Stimulated activated CD4-positive, alpha-beta T cell treated with anti-CD3 and anti-CD28 coated beads, Interleukin-1b, Interleukin-23, amount 100 ng/mL, for 24 hours (primary cell): ENCODE measurements around the gene BARX1.
"Not testable (repeated sequence)": the region's sequence is repeated elsewhere in the genome, so short reads cannot be mapped to it uniquely, and the experiment has no call there.

Source experiments
- DNase-seq, 4 experiments: peaks; one replicate each; pipeline ENCODE4 v3.0.0-alpha.2; 2020; ENCODE audit warnings: low read depth in 4 of 4, low spot score in 1 of 4

The BARX1 gene

DNA sequence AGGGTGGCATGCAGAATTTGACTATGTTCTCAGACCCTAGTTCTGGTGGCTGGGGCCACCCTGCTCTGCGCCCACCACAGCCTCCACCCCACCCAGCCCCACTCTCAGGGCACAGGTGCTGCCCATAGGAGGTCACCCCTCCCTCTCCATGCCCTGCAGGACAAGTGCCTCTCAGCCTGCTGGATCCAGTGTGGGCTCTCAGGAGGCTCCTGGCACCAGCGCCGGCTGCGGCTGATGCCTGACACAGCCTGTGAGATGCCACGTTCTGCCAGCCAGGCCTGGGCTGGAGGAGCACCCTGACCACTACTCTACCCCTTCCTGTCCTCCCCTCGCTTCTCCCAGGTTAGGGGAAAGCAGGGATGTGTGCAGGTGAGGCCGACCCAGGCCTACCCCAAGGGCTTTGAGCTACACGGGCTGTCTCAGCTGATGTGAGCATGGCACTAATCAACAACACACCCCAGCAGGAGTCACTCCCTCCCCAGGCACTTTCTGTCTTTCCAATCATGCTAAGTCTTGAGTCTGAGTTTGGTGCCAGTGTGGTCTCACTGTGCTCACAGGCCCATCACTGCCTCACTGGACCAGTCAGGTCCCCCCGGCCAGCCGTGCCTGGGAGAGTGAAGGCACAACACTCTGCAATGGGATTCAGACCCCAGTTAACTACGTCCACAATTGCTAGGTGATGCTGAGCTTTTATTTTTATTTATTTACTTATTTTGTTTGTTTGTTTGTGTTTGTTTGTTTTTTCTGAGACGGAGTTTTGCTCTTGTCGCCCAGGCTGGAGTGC is 12.1 kb upstream of the BARX1 start:
- no peak for DNase-seq

DNA sequence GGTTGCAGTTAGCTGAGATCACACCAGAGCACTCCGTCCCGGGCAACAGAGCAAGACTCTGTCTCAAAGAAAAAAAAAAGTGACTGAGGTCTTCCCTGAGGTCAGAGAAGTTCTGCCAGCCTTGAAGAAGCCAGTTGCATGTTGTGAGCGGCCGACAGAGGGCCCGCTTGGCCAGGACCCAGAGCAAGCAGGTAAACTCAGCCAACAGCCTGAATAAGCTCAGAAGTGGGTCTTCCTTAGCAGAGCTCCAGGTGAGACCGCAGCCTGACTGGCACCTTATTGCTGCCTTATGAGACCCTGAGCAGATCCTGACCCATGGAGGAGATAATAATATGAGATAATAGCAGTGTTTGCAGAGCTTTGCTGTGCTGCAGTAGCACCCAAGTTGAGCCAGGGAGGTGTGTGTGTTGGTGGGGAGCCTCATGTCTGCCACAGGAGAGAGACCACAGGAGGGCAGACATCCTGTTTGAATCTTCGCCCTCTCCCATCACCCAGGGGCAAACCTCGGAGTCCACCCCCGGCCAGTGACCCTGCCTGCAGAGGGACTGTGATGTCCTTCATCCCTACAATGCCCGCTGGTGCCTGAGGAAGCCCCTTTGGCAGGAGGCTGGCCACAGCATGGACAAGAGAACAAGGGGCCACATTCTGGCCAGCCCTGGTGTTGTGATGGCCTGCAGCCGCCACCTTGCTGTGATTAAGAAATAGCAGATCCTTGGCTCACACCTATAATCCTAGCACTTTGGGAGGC is 10.8 kb upstream of the BARX1 start:
- DNase-seq: no peak

- DNase-seq: no peak
These were observed 9.5 kb upstream of the BARX1 start for GRCh38 chr9:93964685-93965084.

DNA sequence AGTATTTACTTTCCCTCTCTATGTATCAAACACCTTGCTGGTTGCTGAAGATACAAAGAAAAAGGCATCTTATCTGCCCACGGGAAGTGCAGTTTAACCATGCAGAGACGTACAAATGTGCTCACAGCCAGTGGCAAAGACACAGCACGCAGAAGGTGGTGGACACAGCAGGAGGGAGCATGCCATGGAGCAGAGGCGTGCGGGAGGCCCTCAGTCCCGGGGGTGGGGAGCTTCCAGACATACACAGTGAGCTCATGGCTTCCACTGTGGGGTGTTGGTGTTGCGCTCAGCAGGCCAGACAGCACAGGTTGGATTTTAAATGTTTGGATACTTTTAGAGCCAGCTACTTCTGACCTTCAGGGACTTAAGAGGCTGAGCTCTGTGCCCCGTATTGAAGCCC is 8.8 kb upstream of the BARX1 start:
- DNase-seq: no peak

GRCh38 chr9:93963489-93963888 is 8.3 kb upstream of the BARX1 start:
- DNase-seq: not testable (repeated sequence)

- peak; percentile 66 to 77 (median 70) for DNase-seq
These were observed 7.6 kb upstream of the BARX1 start for GRCh38 chr9:93962561-93963440.

- no peak for DNase-seq
These were observed 6.9 kb upstream of the BARX1 start for GRCh38 chr9:93962017-93962416.

- DNase-seq: no peak
These were observed 6.1 kb upstream of the BARX1 start for GRCh38 chr9:93960971-93961841.

DNA sequence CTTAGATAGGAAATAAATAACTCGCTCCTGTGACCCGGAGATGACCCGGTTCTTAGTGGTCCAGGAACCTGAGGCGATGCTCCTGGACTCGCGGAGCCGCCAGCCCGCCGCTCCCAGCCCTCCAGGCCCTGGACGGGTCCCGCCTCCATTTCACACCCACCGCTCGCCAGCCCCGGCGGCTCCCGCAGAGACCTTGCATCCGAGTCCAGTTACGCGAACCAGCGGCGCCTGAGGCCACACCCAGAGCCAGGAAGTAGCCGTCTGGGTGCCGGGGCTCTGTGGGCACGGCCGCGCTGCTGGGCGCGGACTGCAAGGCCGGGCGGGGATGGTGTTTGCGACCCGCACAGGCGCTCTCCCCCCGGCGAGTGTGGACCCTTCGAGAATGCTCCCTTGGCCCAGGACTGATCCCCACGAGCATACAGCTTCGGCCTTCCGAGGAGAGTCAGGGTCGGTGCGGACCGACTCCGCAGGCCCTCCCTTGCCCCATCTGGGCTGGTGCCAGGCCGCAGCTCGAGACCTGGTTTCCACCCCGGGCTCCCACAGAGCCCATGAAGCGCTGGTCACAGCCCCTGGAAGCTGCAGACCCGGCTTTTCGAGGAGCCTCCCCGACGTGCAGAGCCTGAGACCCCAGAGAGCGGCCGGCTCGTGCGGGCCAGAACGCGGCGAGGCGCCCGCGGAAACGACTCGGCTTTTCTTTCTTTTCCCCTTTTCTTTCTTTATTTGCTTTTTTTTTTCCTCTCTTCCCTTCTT is 5.2 kb upstream of the BARX1 start:
- DNase-seq: no peak

- no peak for DNase-seq
These were observed 4.6 kb upstream of the BARX1 start for GRCh38 chr9:93959739-93960154.

GRCh38 chr9:93958819-93959682 is 3.9 kb upstream of the BARX1 start:
- no peak for DNase-seq

DNA sequence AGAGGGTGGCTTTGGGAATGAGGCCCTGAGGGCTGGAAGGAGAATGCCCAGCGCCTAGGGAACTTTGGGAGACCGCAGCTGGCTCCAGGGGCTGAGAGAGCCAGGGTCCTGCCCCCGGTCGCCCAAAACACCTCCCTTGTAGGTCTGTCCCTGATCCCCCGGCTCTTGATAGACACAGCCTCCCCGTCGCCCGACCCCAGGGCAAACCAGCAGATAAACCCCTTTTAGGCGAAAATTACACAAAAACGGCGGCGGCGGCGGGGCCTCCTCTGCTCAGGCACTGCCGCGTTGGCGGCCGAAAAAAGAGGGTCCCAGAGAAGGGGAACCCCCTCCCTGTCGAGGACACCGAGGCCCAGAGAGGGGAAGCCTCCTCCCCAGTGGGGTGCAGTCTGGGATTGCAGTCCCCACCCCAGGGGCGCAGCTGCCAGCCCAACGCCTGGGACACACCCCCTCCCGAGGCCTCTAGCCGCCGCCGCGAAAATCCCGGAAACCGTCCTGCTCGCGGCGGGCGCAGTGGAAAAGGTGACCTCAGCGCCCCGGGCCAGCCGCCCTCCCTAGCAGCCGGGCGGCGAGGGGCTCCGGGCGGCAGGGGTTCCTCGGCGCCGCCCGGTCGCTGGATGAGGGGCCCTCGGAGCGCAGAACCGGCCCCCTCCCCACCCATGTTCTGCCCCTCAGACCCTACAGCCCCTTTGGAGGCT is 3.1 kb upstream of the BARX1 start:
- DNase-seq: no peak

DNA sequence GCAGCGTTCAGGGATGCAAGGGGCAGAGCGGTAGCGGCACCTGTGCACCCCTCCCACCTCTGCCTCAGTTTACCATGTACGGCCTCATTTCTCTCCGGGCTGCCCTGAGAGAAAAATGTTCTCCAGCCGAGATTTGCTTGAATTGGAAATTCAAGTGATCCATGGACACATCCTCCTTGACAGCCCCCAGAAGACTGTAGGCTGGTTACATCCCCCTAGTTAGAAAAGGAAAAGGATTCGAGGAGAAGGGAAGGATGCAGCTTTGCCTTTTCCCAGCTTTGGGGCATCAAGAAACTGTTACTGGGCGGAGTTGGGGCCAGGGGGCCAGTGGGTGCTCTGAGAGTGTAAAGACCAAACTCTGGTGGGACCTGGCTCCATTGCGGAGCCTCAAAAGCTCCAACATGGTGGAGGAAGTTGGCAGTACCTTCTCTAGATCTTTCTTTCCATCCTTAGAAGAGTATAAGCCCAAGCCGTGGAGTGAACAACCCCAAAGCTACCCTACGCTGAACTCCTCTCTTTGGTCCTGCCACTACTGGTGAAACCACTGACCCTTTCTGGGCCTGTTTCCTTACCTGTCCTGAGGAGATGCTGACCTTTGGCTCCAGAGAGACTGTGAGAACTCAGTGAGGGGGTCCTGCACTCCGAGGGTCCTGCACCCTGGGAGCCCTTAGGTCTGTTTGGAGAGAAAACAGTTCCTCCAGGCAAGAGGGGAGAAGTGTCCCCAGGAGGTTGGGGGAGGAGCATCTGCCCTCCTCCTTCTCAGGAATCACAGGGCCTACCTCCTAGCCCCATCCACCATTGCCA is 1.0 kb upstream of the BARX1 start:
- no peak for DNase-seq

DNA sequence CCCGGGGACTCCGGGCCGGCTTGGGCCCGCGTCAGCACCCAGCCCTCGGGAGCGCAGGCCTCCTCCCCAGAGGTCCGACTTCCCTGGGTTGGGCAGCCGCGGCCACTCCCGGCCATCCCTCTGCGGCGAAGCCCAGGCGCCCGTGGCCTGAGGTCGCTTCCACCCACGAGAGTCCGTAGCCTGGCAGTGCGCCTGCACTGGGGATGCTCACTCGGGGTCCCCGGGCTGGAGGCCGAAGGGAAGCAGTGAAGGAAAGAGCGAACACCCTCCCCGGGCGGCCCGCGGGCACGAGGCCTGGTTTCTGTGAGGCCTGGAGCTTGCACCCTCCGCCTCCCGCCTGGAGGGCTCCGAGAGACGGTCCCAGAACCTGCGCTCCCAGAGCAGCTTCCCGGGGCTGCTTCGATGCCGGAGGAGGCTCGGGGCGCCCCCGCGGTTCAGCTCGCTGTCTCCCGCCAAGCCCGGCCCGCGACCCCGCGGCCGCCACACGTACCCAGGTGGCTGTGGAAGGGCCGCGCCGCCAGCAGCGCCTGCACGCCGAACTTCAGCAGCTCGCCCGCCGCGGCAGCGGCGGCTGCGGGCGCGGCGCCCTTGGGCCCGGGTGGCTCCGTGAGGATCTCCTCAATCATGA is 607 bp downstream of the BARX1 start:
- no peak for DNase-seq

DNA sequence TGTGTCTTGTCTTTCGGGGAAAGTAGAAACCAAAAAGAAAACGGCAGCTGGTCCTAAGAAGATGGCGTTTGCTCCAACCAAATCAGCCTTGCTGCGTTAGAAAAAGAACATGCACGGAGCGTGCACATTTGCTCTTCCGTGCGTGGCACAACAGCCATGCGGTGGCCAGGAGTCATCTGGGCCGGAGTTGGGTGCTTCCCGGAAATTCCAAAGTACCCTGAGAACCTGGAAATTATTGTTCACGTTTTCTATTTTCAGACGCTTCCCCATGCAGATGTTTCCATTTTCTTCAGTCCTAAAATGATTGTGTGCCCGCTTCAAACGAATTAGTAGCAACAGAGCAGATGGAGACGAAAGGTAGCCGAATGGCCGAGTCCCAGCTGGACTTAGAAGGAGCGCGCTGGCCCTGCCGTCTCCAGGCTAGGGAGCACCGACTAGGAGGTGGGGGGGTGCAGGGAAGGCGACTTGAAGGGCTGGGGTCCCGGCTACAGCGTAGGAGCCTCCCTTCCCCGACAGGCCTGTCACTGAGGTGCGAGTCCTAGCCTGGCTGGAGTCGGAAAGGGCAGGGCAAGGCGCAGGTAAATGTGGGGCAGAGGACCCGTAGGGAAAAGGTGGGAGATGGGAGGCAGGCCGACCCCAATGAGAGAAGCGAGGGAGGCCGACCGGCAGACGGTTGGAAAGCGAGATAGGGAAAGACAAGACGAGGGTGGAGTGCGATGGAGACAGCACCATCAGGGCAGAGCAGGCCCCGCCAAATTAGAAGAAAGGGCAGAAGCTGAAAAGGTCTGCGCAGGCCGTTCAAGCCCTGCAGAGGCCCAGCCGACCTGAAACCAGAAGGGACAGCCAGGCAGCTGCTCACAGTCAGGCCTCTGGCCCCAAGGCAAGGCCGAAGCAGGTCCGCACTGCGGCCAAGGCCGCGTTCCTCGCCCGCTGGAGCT is 1.4 kb downstream of the BARX1 start:
- no peak for DNase-seq
